ENCODE data around the gene MAPK12.

MAPK12 gene

GRCh38 chr22:50210378-50211139 lies 50.9 kb downstream of the MAPK12 start:
- DNase-seq, result no peak

GRCh38 chr22:50209893-50210292 lies 51.6 kb downstream of the MAPK12 start:
- DNase-seq, result peak; percentile 63

- no peak for DNase-seq
Observed at GRCh38 chr22:50208939-50209892, 52.3 kb downstream of the MAPK12 start.

- no peak for DNase-seq
Observed at GRCh38 chr22:50208430-50208938, 53.0 kb downstream of the MAPK12 start.

- no peak for DNase-seq
Observed at GRCh38 chr22:50207383-50208140, 53.9 kb downstream of the MAPK12 start.

GRCh38 chr22:50206599-50206998 lies 54.9 kb downstream of the MAPK12 start:
- peak; percentile 64 for DNase-seq

GRCh38 chr22:50205781-50206569 lies 55.5 kb downstream of the MAPK12 start:
- no peak for DNase-seq

GRCh38 chr22:50204998-50205397 lies 56.5 kb downstream of the MAPK12 start:
- peak; percentile 47 for DNase-seq

GRCh38 chr22:50204571-50204970 lies 56.9 kb downstream of the MAPK12 start:
- DNase-seq, result peak; percentile 65

- no peak for DNase-seq
Observed at GRCh38 chr22:50203288-50203687, 58.2 kb downstream of the MAPK12 start.
